Measurements from ENCODE around the gene MYB. TPM values are rescaled to one million over a fixed set of nuclear protein-coding genes. Genes with fewer than 3 reads are reported as not detected.

MYB gene
- 0.17 and 0.48 TPM in 2 replicates for total RNA-seq
- polyA plus RNA-seq = 0.36 and 0.56 TPM in 2 replicates

DNA sequence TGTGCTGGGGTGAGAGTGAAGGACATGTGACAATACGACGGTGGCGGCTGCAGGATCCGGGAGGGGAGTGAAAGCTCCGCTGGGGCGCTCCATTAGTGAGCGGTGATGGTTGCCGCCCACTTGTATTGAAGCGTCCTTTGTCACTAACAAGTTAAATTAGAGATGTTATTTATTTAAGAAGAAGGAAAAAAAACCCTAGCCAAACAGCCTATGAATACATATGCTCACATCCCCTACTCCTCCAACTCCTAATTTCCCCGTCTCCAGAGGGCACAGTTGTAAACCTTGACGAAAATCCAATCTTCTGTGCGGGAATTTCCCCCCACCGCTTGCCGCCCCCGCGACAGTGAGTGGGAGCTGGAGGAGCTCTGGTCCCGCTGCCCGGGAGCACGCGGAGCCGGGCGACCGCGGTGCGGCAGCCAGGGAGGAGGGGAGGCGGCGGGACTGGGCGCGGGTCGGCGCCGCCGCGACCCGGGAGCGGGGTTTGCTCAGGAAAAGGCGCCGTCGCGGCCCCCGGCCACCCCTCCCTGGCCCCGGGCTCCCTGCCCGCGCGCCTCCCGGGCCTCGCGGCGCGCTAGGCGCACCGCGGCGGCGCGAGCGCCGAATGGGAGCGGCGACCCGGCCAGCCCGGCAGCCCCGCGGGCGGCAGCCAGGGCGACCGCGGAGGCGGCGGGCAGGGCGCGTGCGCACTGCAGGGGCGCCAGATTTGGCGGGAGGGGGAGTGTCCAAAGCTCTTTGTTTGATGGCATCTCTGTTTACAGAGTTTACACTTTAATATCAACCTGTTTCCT, at the start of gene MYB:
TSS of gene MYB (plus strand) at position 767 of the 791 bp plus-strand sequence. CDS start 206 bp downstream, outside the sequence.
- under 1% methylated on average over 42 of the region's 75 CpGs for WGBS (ENCODE audit: low lambda C conversion rate, missing lambda C conversion rate)
- no peaks in the 10 kb centered on the region for H4K20me1 ChIP-seq (ENCODE audit: insufficient read depth, poor library complexity, severe bottlenecking)
- H3K4me3 ChIP-seq = peak within 1 kb of the TSS; percentile 77
- H3K27me3 ChIP-seq = peaks cover 30% of the 10 kb centered on the region
- TF ChIP-seq, protein P1, sequence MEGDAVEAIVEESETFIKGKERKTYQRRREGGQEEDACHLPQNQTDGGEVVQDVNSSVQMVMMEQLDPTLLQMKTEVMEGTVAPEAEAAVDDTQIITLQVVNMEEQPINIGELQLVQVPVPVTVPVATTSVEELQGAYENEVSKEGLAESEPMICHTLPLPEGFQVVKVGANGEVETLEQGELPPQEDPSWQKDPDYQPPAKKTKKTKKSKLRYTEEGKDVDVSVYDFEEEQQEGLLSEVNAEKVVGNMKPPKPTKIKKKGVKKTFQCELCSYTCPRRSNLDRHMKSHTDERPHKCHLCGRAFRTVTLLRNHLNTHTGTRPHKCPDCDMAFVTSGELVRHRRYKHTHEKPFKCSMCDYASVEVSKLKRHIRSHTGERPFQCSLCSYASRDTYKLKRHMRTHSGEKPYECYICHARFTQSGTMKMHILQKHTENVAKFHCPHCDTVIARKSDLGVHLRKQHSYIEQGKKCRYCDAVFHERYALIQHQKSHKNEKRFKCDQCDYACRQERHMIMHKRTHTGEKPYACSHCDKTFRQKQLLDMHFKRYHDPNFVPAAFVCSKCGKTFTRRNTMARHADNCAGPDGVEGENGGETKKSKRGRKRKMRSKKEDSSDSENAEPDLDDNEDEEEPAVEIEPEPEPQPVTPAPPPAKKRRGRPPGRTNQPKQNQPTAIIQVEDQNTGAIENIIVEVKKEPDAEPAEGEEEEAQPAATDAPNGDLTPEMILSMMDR (IDR thresholded peaks at IDR 0.05; ENCODE audit: poor library complexity) = no peak
- no peak for TF ChIP-seq EZH2 (IDR thresholded peaks at IDR 0.05; ENCODE audit: borderline replicate concordance)
- TF ChIP-seq EZH2phosphoT487 (IDR thresholded peaks at IDR 0.05; ENCODE audit: low read depth, severe bottlenecking, unreplicated experiment) = no peak
- no peaks in the 10 kb centered on the region for H3K79me2 ChIP-seq
- H3K9me3 ChIP-seq (ENCODE audit: low read depth) = no peaks in the 10 kb centered on the region
- H3K4me2 ChIP-seq = peak within 1 kb of the TSS; percentile 99
- DNase-seq (ENCODE audit: low spot score) = peak; percentile 79
- H3K36me3 ChIP-seq (replicated peaks; ENCODE audit: insufficient read depth, low read depth) = no peaks in the 10 kb centered on the region
- H2AFZ ChIP-seq = peak within 1 kb of the TSS; percentile 71
- no peak within 1 kb of the TSS for H3K27ac ChIP-seq
- H3K9me2 ChIP-seq (replicated peaks; ENCODE audit: insufficient read depth) = no peaks in the 10 kb centered on the region
- H3K4me1 ChIP-seq (ENCODE audit: insufficient read depth) = peaks cover 18% of the 10 kb centered on the region

DNA sequence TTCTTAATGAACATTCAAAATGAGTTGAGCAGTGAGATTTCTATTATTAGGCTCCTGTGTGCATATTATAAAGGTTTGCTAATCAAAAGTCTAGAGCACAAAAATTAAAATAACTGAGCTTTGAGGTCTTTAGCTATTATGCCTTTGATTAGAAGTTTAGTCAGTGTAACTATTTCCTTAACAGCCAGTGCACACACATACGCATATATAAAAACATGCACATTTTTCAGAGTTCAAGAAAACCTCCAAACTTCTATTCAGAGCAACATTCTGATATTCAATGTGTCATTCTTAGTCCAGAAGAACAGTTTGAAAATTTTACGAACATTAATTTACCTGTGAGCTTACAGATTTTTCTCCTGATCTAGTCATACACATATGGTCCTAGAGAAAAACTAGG, 48.3 kb upstream of the MYB start:
- no peaks in the 10 kb centered on the region for H3K36me3 ChIP-seq (replicated peaks; ENCODE audit: insufficient read depth, low read depth)
- TF ChIP-seq EZH2 (IDR thresholded peaks at IDR 0.05; ENCODE audit: borderline replicate concordance) (no peak), EZH2phosphoT487 (IDR thresholded peaks at IDR 0.05; ENCODE audit: low read depth, severe bottlenecking, unreplicated experiment) (no peak)
- TF ChIP-seq, protein P1 (IDR thresholded peaks at IDR 0.05; ENCODE audit: poor library complexity) = no peak
- no peak for DNase-seq (ENCODE audit: low spot score)
- 96% methylated on average over 2 of the region's 2 CpGs for WGBS (ENCODE audit: low lambda C conversion rate, missing lambda C conversion rate)
- H3K9me2 ChIP-seq (replicated peaks; ENCODE audit: insufficient read depth) = no peaks in the 10 kb centered on the region
- H3K4me3 ChIP-seq = no peak overlapping the region
- no peak overlapping the region for H3K27ac ChIP-seq
- no peaks in the 10 kb centered on the region for H3K4me1 ChIP-seq (ENCODE audit: insufficient read depth)
- H3K27me3 ChIP-seq = no peaks in the 10 kb centered on the region
- H3K79me2 ChIP-seq = no peaks in the 10 kb centered on the region
- no peaks in the 10 kb centered on the region for H3K9me3 ChIP-seq (ENCODE audit: low read depth)
- no peak overlapping the region for H2AFZ ChIP-seq
- no peaks in the 10 kb centered on the region for H4K20me1 ChIP-seq (ENCODE audit: insufficient read depth, poor library complexity, severe bottlenecking)
- no peak overlapping the region for H3K4me2 ChIP-seq

DNA sequence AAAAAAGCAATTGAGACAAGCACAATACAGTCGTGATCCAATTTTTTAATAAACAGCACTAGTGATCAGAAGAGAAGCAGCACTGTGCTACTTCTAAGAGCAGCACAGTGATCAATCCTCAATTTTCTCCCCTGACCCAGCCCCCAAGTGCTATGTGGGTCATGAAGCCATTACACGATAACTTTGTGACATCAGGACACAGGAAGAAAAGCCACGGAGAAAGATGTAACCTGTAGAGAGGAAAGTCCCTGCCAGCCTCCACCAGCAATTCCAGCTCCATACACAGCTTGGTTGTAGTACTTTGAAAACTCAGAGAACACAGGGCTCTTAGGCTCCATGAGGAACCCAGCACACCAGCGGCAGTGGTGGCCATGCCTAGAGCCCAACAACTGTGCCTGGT, 45.3 kb upstream of the MYB start:
- no peak overlapping the region for H2AFZ ChIP-seq
- 91% methylated on average over 4 of the region's 4 CpGs for WGBS (ENCODE audit: low lambda C conversion rate, missing lambda C conversion rate)

More for the DNA sequence above, 45.3 kb upstream of the MYB start:
- TF ChIP-seq EZH2phosphoT487 (IDR thresholded peaks at IDR 0.05; ENCODE audit: low read depth, severe bottlenecking, unreplicated experiment) (no peak), EZH2 (IDR thresholded peaks at IDR 0.05; ENCODE audit: borderline replicate concordance) (no peak)
- TF ChIP-seq, protein P1 (IDR thresholded peaks at IDR 0.05; ENCODE audit: poor library complexity) = no peak
- no peak overlapping the region for H3K4me3 ChIP-seq
- no peaks in the 10 kb centered on the region for H4K20me1 ChIP-seq (ENCODE audit: insufficient read depth, poor library complexity, severe bottlenecking)
- H3K4me2 ChIP-seq = no peak overlapping the region
- H3K36me3 ChIP-seq (replicated peaks; ENCODE audit: insufficient read depth, low read depth) = no peaks in the 10 kb centered on the region
- no peak for DNase-seq (ENCODE audit: low spot score)
- H3K9me2 ChIP-seq (replicated peaks; ENCODE audit: insufficient read depth) = no peaks in the 10 kb centered on the region
- no peak overlapping the region for H3K27ac ChIP-seq
- H3K27me3 ChIP-seq = no peaks in the 10 kb centered on the region
- no peaks in the 10 kb centered on the region for H3K9me3 ChIP-seq (ENCODE audit: low read depth)
- H3K79me2 ChIP-seq = no peaks in the 10 kb centered on the region
- H3K4me1 ChIP-seq (ENCODE audit: insufficient read depth) = no peaks in the 10 kb centered on the region

All from hepatocyte (in vitro differentiated cells).